ENCODE data around the gene MRPL34.

Gene MRPL34

DNA sequence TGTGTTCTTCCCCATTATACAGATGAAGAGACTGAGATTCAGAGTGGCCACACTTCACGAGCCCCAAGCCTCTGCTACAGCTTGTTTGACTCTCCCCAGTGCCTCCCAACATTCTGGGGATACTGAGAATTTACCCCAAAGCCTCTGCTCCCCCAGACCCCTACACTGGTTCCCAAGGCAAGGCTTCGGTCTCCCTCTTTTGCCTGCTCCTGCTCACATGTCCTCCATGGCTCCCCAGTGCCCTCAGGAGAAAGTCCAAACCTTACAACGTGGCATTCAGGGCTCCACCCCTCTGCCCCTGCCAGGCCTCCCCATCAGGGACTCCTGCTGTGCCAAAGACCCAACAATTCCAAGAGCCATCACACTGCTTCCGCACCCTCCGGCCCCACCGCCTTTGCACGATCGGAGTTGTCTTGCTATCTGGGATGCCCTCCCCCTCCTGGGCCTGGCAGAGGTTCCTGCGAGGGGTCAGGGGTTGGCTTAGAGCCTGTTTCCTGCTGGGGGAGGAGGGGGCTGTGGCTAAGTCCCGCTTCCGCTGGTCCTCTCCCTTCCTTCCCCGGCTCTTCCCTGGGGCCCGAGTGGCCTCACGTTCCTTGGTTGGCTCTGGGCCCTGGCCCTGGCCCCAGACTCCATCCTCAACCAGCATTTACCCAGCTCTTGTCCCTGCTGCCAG, 47.1 kb downstream of the MRPL34 start:
- Mint-ChIP-seq H3K36me3 (ENCODE audit: low read depth) (no peaks in the 10 kb centered on the region), H3K27ac (peak overlapping the region; percentile 42), H3K4me1 (peaks cover 45% of the 10 kb centered on the region), H3K9me3 (no peaks in the 10 kb centered on the region), H3K4me3 (no peak overlapping the region), H3K27me3 (ENCODE audit: low read depth, poor library complexity) (peaks cover 5% of the 10 kb centered on the region)
- DNase-seq, result no peak
- TF ChIP-seq, protein P1, sequence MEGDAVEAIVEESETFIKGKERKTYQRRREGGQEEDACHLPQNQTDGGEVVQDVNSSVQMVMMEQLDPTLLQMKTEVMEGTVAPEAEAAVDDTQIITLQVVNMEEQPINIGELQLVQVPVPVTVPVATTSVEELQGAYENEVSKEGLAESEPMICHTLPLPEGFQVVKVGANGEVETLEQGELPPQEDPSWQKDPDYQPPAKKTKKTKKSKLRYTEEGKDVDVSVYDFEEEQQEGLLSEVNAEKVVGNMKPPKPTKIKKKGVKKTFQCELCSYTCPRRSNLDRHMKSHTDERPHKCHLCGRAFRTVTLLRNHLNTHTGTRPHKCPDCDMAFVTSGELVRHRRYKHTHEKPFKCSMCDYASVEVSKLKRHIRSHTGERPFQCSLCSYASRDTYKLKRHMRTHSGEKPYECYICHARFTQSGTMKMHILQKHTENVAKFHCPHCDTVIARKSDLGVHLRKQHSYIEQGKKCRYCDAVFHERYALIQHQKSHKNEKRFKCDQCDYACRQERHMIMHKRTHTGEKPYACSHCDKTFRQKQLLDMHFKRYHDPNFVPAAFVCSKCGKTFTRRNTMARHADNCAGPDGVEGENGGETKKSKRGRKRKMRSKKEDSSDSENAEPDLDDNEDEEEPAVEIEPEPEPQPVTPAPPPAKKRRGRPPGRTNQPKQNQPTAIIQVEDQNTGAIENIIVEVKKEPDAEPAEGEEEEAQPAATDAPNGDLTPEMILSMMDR (IDR thresholded peaks at IDR 0.05), result no peak

GRCh38 chr19:17353386-17353785, 47.7 kb downstream of the MRPL34 start:
- Mint-ChIP-seq H3K4me1 (peaks cover 38% of the 10 kb centered on the region), H3K27me3 (ENCODE audit: low read depth, poor library complexity) (peaks cover 5% of the 10 kb centered on the region), H3K36me3 (ENCODE audit: low read depth) (no peaks in the 10 kb centered on the region), H3K9me3 (no peaks in the 10 kb centered on the region), H3K27ac (peak overlapping the region; percentile 33), H3K4me3 (no peak overlapping the region)
- no peak for DNase-seq
- TF ChIP-seq, protein P1 (IDR thresholded peaks at IDR 0.05), result no peak

All from nephron progenitor cell (in vitro differentiated cells).